NCI-H2171 treated with DMSO at 0.1 percent for 48 hours (cell line): Measurements from ENCODE around the gene FMO1.
"Not testable (repeated sequence)": the region's sequence is repeated elsewhere in the genome, so short reads cannot be mapped to it uniquely, and the experiment has no call there.

Experiments
- DNase-seq: peaks from one replicate; lab custom pipeline; 2025; lab: John Stamatoyannopoulos, UW

The FMO1 gene

GRCh38 chr1:171279678-171280077 lies 31.4 kb downstream of the FMO1 start:
- DNase-seq, result no peak

- no peak for DNase-seq
These were observed 32.3 kb downstream of the FMO1 start for GRCh38 chr1:171280599-171280998.

GRCh38 chr1:171286032-171286705 lies 37.9 kb downstream of the FMO1 start:
- DNase-seq, result no peak

GRCh38 chr1:171290621-171291020 lies 42.3 kb downstream of the FMO1 start:
- no peak for DNase-seq

GRCh38 chr1:171292799-171293198 lies 44.5 kb downstream of the FMO1 start:
- DNase-seq, result no peak

GRCh38 chr1:171295383-171295782 lies 47.1 kb downstream of the FMO1 start:
- DNase-seq, result not testable (repeated sequence)

- no peak for DNase-seq
These were observed 47.5 kb downstream of the FMO1 start for GRCh38 chr1:171295821-171296220.

GRCh38 chr1:171296897-171297296 lies 48.6 kb downstream of the FMO1 start:
- DNase-seq, result no peak

GRCh38 chr1:171298696-171299095 lies 50.4 kb downstream of the FMO1 start:
- DNase-seq, result no peak

GRCh38 chr1:171299342-171299741 lies 51.0 kb downstream of the FMO1 start:
- no peak for DNase-seq

- DNase-seq, result no peak
These were observed 52.1 kb downstream of the FMO1 start for GRCh38 chr1:171300401-171300800.

- no peak for DNase-seq
These were observed 62.4 kb downstream of the FMO1 start for GRCh38 chr1:171310661-171311087.

GRCh38 chr1:171311771-171312558 lies 63.7 kb downstream of the FMO1 start:
- no peak for DNase-seq

- DNase-seq, result no peak
These were observed 65.1 kb downstream of the FMO1 start for GRCh38 chr1:171313319-171313834.

GRCh38 chr1:171313835-171314320 lies 65.6 kb downstream of the FMO1 start, which contains the start of gene FMO4:
FMO4 (plus strand) TSS chr1:171314183; CDS start chr1:171319826, 5,643 bp downstream.
- DNase-seq, result peak; percentile 51

- no peak for DNase-seq
These were observed 81.0 kb downstream of the FMO1 start for GRCh38 chr1:171329251-171329650.

GRCh38 chr1:171334024-171334640 lies 85.8 kb downstream of the FMO1 start:
- DNase-seq, result no peak
